ENCODE results near the gene LEPR. TPM values are rescaled to one million over a fixed set of nuclear protein-coding genes. Genes with fewer than 3 reads are reported as not detected.
"Not testable (repeated sequence)": the region's sequence is repeated elsewhere in the genome, so short reads cannot be mapped to it uniquely, and the experiment has no call there.

LEPR gene
- total and polyA plus RNA-seq, 12 donors: 1.6 to 13.4 (median 6.6) TPM

DNA sequence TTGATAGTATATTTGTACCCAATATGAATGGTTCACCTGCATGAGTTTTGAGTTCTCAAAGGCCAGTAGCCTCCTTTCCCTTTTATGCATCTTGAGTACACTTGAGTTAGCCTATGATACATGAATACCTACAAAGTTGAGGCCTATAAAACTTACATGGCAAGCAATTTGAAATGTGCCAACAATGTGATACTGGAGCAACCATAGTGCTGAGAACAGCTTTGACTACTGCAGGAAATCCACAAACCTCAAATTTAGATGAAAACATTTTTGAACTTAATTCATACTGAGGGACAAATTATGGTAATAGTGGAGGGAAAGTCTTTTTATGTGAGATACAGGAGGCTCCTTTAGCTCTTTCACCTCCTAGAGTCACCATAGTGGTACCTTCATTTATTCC is 37.4 kb downstream of the LEPR start:
- TF ChIP-seq, protein P1, sequence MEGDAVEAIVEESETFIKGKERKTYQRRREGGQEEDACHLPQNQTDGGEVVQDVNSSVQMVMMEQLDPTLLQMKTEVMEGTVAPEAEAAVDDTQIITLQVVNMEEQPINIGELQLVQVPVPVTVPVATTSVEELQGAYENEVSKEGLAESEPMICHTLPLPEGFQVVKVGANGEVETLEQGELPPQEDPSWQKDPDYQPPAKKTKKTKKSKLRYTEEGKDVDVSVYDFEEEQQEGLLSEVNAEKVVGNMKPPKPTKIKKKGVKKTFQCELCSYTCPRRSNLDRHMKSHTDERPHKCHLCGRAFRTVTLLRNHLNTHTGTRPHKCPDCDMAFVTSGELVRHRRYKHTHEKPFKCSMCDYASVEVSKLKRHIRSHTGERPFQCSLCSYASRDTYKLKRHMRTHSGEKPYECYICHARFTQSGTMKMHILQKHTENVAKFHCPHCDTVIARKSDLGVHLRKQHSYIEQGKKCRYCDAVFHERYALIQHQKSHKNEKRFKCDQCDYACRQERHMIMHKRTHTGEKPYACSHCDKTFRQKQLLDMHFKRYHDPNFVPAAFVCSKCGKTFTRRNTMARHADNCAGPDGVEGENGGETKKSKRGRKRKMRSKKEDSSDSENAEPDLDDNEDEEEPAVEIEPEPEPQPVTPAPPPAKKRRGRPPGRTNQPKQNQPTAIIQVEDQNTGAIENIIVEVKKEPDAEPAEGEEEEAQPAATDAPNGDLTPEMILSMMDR (IDR thresholded peaks at IDR 0.05): no peak
- Histone ChIP-seq H3K36me3 (no peaks in the 10 kb centered on the region), H3K4me3 (no peak overlapping the region), H3K4me1 (no peaks in the 10 kb centered on the region), H3K9me3 (peaks cover 0 to 12% (median 0%) of the 10 kb centered on the region in 11 donors), H3K27me3 (no peaks in the 10 kb centered on the region), H3K27ac (no peak overlapping the region)
- intact Hi-C loops (cut with DNase I): loop anchor here in 1 of 10 donors (10.0 kb wide), 1 partner anchor 223 kb away; no protein-coding TSS in a partner anchor
- DNase-seq: no peak
- no peak for ATAC-seq

DNA sequence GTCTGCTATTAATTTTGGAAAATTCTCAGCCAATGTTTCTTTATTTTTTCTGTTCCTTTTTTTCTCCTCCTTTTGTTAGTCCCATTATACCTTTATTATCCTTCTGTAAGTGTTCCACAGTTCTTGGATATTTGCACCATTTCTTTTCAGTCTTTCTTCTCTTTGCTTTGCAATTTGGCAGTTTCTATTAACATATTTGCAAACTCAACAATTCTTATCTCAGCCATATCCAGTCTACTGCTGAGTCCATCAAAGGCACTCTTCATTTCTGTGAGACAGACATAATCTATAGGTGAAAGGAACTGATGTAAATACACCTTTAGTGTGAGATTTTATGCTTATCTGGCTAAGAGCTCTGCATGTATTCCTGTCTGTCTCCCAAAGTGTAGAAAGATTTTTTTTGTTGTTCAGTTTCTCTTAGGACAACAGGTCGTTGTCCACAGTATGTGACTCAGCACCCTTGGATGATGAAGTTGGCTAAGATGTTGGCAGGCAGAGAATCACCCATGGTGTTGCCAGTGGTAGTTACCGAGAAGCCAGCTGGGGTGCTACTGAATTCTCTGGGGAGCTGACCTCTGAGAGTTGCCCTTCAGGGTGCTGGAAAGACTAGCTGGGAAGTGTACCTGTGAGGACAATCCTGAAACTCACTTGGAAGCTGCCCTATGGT is 38.4 kb downstream of the LEPR start:
- peak in 2 of 8 donors; percentile 8 to 42 for ATAC-seq
- no peaks in the 10 kb centered on the region for H3K4me1 ChIP-seq
- 79 to 85% methylated on average over 2 of the region's 2 CpGs for WGBS, 2 donors
- no peak overlapping the region for H3K27ac ChIP-seq
- peaks cover 0 to 19% (median 0%) of the 10 kb centered on the region in 11 donors for H3K9me3 ChIP-seq
- TF ChIP-seq, protein P1 (IDR thresholded peaks at IDR 0.05): no peak
- H3K4me3 ChIP-seq: no peak overlapping the region
- no peak for DNase-seq
- intact Hi-C loops (cut with DNase I): loop anchor here in 1 of 10 donors (10.0 kb wide), 1 partner anchor 224 kb away; no protein-coding TSS in a partner anchor
- no peaks in the 10 kb centered on the region for H3K36me3 ChIP-seq
- no peaks in the 10 kb centered on the region for H3K27me3 ChIP-seq

DNA sequence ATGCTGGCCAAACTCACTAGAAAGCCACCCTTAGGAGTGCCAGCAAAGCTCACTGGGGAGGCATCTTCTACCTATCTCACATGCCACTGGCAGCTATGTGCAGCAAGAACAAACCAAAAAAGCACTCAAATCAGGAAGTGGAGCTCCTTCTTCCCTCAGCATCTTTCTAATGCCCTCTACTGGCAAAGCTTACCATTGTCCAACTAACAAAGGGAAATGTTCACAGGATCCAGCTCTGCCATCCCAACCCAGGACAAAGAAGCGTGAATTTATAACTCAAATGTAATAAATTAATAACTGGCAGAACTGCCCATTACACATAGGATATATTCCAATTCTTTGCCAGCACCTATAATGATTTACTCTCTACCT is 38.9 kb downstream of the LEPR start:
- TF ChIP-seq, protein P1 (IDR thresholded peaks at IDR 0.05): peak in 8 of 9 donors; percentile 13 to 58 (median 46)
- H3K4me1 ChIP-seq: no peaks in the 10 kb centered on the region
- ATAC-seq: peak in 1 of 8 donors; percentile 8
- WGBS, 2 donors: 79 to 88% methylated on average over 1 of the region's 1 CpG
- H3K4me3 ChIP-seq: no peak overlapping the region
- H3K9me3 ChIP-seq: peaks cover 0 to 15% (median 0%) of the 10 kb centered on the region in 11 donors
- H3K36me3 ChIP-seq: no peaks in the 10 kb centered on the region
- no peaks in the 10 kb centered on the region for H3K27me3 ChIP-seq
- H3K27ac ChIP-seq: no peak overlapping the region
- intact Hi-C loops (cut with DNase I): loop anchor here in 1 of 10 donors (10.0 kb wide), 1 partner anchor 225 kb away; no protein-coding TSS in a partner anchor
- DNase-seq: no peak

DNA sequence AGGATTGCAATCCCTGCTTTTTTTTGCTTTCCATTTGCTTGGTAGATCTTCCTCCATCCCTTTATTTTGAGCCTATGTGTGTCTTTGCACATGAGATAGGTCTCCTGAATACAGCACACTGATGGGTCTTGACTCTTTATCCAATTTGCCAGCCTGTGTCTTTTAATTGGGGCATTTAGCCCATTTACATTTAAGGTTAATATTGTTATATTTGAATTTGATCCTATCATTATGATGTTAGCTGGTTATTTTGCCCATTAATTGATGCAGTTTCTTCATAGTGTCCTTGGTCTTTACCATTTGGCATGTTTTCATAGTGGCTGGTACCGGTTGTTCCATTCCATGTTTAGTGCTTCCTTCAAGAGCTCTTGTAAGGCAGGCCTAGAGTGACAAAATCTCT is 45.4 kb downstream of the LEPR start:
- Histone ChIP-seq H3K9me3 (peaks cover 0 to 22% (median 0%) of the 10 kb centered on the region in 11 donors), H3K4me1 (peaks cover 0 to 31% (median 16%) of the 10 kb centered on the region in 9 donors)
- intact Hi-C loops (cut with DNase I); H3K4me3 ChIP-seq; H3K27ac ChIP-seq; H3K27me3 ChIP-seq; H3K36me3 ChIP-seq; ATAC-seq; DNase-seq: not testable (repeated sequence)
- WGBS, 2 donors: 93 to 95% methylated on average over 1 of the region's 1 CpG

DNA sequence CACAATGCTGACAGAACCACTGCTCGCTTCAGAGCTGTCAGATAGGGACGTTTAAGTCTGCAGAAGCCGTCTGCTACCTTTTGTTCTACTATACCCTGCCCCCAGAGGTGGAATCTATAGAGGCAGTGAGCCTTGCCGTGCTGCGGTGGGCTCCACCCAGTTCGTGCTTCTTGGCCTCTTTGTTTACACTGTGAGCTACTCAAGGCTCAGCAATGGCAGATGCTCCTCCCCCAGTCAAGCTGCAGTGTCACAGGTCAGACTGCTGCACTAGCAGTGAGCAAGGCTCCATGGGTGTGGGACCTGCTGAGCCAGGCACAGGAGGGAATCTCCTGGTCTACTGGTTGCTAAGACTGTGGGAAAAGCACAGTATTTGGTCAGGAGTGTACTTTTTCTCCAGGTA is 47.1 kb downstream of the LEPR start:
- no peak for DNase-seq
- 44 to 61% methylated on average over 6 of the region's 6 CpGs for WGBS, 2 donors
- Histone ChIP-seq H3K27ac (no peak overlapping the region), H3K4me3 (no peak overlapping the region), H3K36me3 (no peaks in the 10 kb centered on the region), H3K4me1 (peaks cover 0 to 40% (median 19%) of the 10 kb centered on the region in 9 donors), H3K27me3 (no peaks in the 10 kb centered on the region), H3K9me3 (peaks cover 0 to 22% (median 0%) of the 10 kb centered on the region in 11 donors)
- TF ChIP-seq, protein P1 (IDR thresholded peaks at IDR 0.05): no peak
- intact Hi-C loops (cut with DNase I): no loop called here
- ATAC-seq: no peak
